T-helper 9 cell (primary cell): ENCODE data around the gene CASQ1.

Experiments
- DNase-seq: peaks from one replicate; pipeline ENCODE4 v3.0.0-alpha.2; 2020
- total RNA-seq, 2 donors: gene quantifications; one replicate each; lab custom pipeline; 2026; lab: John Stamatoyannopoulos, UW

CASQ1 gene
- 0 reads per million in 2 donors for total RNA-seq

GRCh38 chr1:160189649-160190625 is at the start of gene CASQ1:
Gene CASQ1 (plus strand): TSS chr1:160190575. CDS start chr1:160190752, 177 bp downstream.
- DNase-seq: no peak

- no peak for DNase-seq
Measured at GRCh38 chr1:160143695-160144094, 46.7 kb upstream of the CASQ1 start.

- no peak for DNase-seq
Measured at GRCh38 chr1:160144921-160145320, 45.5 kb upstream of the CASQ1 start.

GRCh38 chr1:160146107-160146506 is 44.3 kb upstream of the CASQ1 start:
- no peak for DNase-seq

- no peak for DNase-seq
Measured at GRCh38 chr1:160148121-160148520, 42.3 kb upstream of the CASQ1 start.

GRCh38 chr1:160149233-160149632 is 41.1 kb upstream of the CASQ1 start:
- DNase-seq: no peak

- DNase-seq: no peak
Measured at GRCh38 chr1:160149716-160150115, 40.7 kb upstream of the CASQ1 start.

- DNase-seq: no peak
Measured at GRCh38 chr1:160151303-160151702, 39.1 kb upstream of the CASQ1 start, which contains the start of gene ATP1A4. Gene ATP1A4 (plus strand): TSS chr1:160151603. CDS start chr1:160152041, 438 bp downstream.

GRCh38 chr1:160154790-160155189 is 35.6 kb upstream of the CASQ1 start:
- DNase-seq: no peak

GRCh38 chr1:160156361-160156760 is 34.0 kb upstream of the CASQ1 start:
- DNase-seq: no peak

- no peak for DNase-seq
Measured at GRCh38 chr1:160157174-160157573, 33.2 kb upstream of the CASQ1 start.

- no peak for DNase-seq
Measured at GRCh38 chr1:160158031-160158430, 32.3 kb upstream of the CASQ1 start.

- DNase-seq: no peak
Measured at GRCh38 chr1:160158534-160158933, 31.8 kb upstream of the CASQ1 start.

GRCh38 chr1:160159846-160160245 is 30.5 kb upstream of the CASQ1 start:
- no peak for DNase-seq

- no peak for DNase-seq
Measured at GRCh38 chr1:160161965-160162705, 28.2 kb upstream of the CASQ1 start.

- no peak for DNase-seq
Measured at GRCh38 chr1:160162931-160163330, 27.4 kb upstream of the CASQ1 start.

GRCh38 chr1:160163615-160164014 is 26.8 kb upstream of the CASQ1 start:
- DNase-seq: no peak

- no peak for DNase-seq
Measured at GRCh38 chr1:160164121-160164520, 26.3 kb upstream of the CASQ1 start.

- DNase-seq: no peak
Measured at GRCh38 chr1:160166166-160166868, 24.1 kb upstream of the CASQ1 start.

GRCh38 chr1:160167056-160167455 is 23.3 kb upstream of the CASQ1 start:
- DNase-seq: no peak

- DNase-seq: no peak
Measured at GRCh38 chr1:160167580-160167979, 22.8 kb upstream of the CASQ1 start.

GRCh38 chr1:160168016-160168415 is 22.4 kb upstream of the CASQ1 start:
- DNase-seq: no peak
